Upper lobe of left lung (tissue), 4 donors: Measurements from ENCODE around the gene ACOX2.

Source experiments
- CTCF ChIP-seq, 6 experiments: fragments of 450-650 bp in 4 of 6; fragments of 200-600 bp in 2 of 6; sonication (generic) in 2 of 6; IDR thresholded peaks; one replicate each; pipeline ENCODE4 v1.5.1; 2016 to 2019; ENCODE audit warnings: antibody characterized with exemption in 6 of 6
- POLR2A ChIP-seq, 4 donors: fragments of 450-650 bp; IDR thresholded peaks; one replicate each; pipeline ENCODE4 v1.5.1; 2016 to 2017; ENCODE audit warnings: antibody characterized with exemption in 4 of 4, mild to moderate bottlenecking in 2 of 4

DNA sequence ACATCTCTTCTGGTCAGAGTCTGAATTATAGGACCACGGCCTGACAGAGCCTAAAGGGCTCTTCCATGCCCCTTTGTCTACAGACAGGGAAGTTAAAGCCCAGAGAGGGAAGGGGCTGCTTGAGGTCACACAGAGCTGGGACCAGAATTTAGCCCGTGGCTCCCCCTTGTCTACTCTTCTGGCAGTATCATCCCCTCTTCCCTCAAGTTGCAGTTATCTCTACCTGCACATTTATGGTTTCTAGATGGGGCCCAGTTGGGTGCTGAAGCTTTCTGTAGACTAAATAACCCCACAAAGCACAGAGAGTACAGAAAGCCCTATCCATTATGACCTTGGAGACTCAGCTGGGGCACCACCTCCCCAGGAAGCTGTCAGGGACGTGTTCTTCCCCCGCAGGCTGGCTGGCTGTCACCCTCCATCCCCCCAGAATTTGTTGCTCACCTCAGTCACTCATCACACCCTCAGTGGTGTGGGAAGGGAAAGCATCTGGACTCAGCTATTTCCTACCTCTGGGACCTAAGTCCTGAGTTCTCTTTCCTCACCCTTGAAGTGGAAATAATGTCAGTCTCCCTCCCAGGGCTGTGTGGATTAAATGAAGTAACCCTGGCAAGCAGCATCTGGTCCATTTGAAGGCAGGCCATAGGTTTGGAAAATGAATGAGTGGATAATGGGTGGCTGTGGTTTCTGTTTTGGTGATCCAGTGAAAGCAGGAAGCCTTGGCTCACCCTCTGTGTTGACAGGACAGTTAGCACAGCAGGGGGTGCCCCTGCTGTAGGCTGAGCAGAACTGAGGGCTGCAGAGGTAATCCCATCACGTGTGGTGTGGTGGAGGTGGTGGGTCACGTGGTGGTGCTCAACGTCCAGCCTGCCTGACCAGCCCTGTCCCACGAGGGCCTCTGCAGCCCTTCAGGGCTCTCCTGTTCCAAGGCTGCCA, 16.3 kb downstream of the ACOX2 start:
- no peak for TF ChIP-seq CTCF (IDR thresholded peaks at IDR 0.05)
- no peak for TF ChIP-seq POLR2A (IDR thresholded peaks at IDR 0.05)
